Measurements from ENCODE around the gene STON2.

DNA sequence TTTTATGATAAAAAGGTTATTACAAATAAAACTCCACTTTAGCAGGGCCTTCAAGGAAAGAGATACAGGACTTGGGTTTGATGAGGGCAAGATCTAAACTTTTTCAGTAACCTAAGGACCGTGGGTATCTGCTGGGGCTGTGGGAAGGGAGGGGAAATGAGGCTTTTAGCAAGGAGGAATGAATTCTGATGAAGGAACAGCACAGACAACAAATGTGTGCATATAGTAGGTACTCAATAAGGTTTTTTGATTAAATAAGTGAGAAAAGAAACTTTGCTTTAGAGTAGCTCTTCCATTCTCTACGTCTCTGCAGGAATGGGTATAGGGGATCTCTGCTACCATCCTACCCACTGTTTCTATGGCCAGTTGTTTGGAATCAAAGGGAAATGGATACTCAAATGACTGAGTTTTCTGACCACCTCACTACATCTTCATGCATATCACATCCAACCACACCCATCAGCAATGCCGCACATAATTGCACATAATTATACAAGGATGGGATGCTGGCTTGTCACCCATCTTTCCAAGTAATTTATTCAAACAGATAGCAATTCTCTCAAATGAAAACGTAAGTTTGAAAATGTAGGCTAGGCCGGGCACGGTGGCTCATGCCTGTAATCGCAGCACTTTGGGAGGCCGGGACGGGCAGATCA is 119.9 kb downstream of the STON2 start:
- TF ChIP-seq TAF1 (IDR thresholded peaks at IDR 0.05; ENCODE audit: borderline replicate concordance, low read depth, low read length) (no peak), POLR2AphosphoS5 (IDR thresholded peaks at IDR 0.05; ENCODE audit: low read depth, low read length) (no peak), POLR2A (IDR thresholded peaks at IDR 0.05; ENCODE audit: low read depth, low read length) (no peak)

Data from GM12892 (cell line).